ENCODE data around the gene RRAS.

GRCh38 chr19:49679771-49680413 lies 39.9 kb upstream of the RRAS start:
- TF ChIP-seq CTCF (IDR thresholded peaks at IDR 0.05 in 8 of 11, conservative IDR thresholded peaks at IDR 0.05 in 3 of 11) (no peak), POLR2A (IDR thresholded peaks at IDR 0.05) (no peak)
